Measurements from ENCODE around the gene GCNT2.

GRCh38 chr6:10482636-10483257, 38.4 kb upstream of the GCNT2 start:
- TF ChIP-seq TAF1 (IDR thresholded peaks at IDR 0.05; ENCODE audit: borderline replicate concordance, insufficient read depth, low read length) (no peak), REST (IDR thresholded peaks at IDR 0.05; ENCODE audit: insufficient read depth in 1 of 2, low read depth in 2 of 2, low read length in 2 of 2) (no peak), POLR2AphosphoS5 (IDR thresholded peaks at IDR 0.05; ENCODE audit: low read depth, low read length) (no peak), SIN3A (IDR thresholded peaks at IDR 0.05; ENCODE audit: borderline replicate concordance, insufficient read depth, low read length) (no peak)
